Liver (tissue), 9 donors: ENCODE data around the gene MPDZ. TPM values are rescaled to one million over a fixed set of nuclear protein-coding genes. Genes with fewer than 3 reads are reported as not detected.

ENCODE experiments used
- DNase-seq: peaks from one replicate; pipeline ENCODE4 v3.0.0-alpha.2; 2017; ENCODE audit warnings: low spot score
- H3K27ac ChIP-seq, 2 donors: one replicate each; pipeline ENCODE4 v1.7.0; 2013; ENCODE audit warnings: inconsistent platforms in 2 of 2, low read length in 2 of 2, control low read depth in 1 of 2, low read depth in 1 of 2, mild to moderate bottlenecking in 1 of 2
- H3K27me3 ChIP-seq, 4 donors: one replicate each; pipeline versions ENCODE4 v1.6.1 to v1.7.0; 2013; ENCODE audit warnings: low read length in 3 of 4, inconsistent platforms in 1 of 4, mild to moderate bottlenecking in 1 of 4, moderate library complexity in 1 of 4; ENCODE audit not compliant: control insufficient read depth in 4 of 4, insufficient read depth in 4 of 4
- H3K36me3 ChIP-seq, 4 donors: one replicate each; pipeline versions ENCODE4 v1.6.1 to v1.7.0; 2013; ENCODE audit warnings: low read length in 3 of 4, mild to moderate bottlenecking in 3 of 4, low read depth in 1 of 4, moderate library complexity in 1 of 4; ENCODE audit not compliant: control insufficient read depth in 4 of 4, insufficient read depth in 3 of 4
- H3K4me1 ChIP-seq, 4 donors: one replicate each; pipeline versions ENCODE4 v1.6.1 to v1.7.0; 2013; ENCODE audit warnings: low read length in 3 of 4, mild to moderate bottlenecking in 3 of 4, moderate library complexity in 1 of 4; ENCODE audit not compliant: control insufficient read depth in 4 of 4, insufficient read depth in 4 of 4
- H3K4me3 ChIP-seq, 3 donors: one replicate each; pipeline versions ENCODE4 v1.6.1 to v1.7.0; 2013; ENCODE audit warnings: low read length in 3 of 3, control low read depth in 1 of 3, low read depth in 1 of 3, mild to moderate bottlenecking in 1 of 3
- H3K9ac ChIP-seq, 2 donors: one replicate each; pipeline ENCODE4 v1.7.0; 2013; ENCODE audit warnings: low read length in 2 of 2, mild to moderate bottlenecking in 2 of 2, moderate library complexity in 2 of 2, control low read depth in 1 of 2, low read depth in 1 of 2
- H3K9me3 ChIP-seq, 4 donors: one replicate each; pipeline versions ENCODE4 v1.6.1 to v1.7.0; 2013; ENCODE audit warnings: low read length in 3 of 4; ENCODE audit not compliant: control insufficient read depth in 4 of 4
- EGR1 ChIP-seq, 2 donors: IDR thresholded peaks; 2 replicates each; pipeline ENCODE4 v1.6.1; 2016 to 2018; ENCODE audit warnings: antibody characterized with exemption in 2 of 2, low read depth in 2 of 2
- FOXA1 ChIP-seq: IDR thresholded peaks from 2 replicates; pipeline ENCODE4 v1.6.1; 2016; ENCODE audit warnings: antibody characterized with exemption
- FOXA2 ChIP-seq: IDR thresholded peaks from 2 replicates; pipeline ENCODE4 v1.6.1; 2016; ENCODE audit warnings: antibody characterized with exemption
- GABPA ChIP-seq, 2 donors: IDR thresholded peaks in 1 of 2; conservative IDR thresholded peaks in 1 of 2; 2 replicates each; pipeline ENCODE4 v1.6.1; 2016; ENCODE audit warnings: antibody characterized with exemption in 2 of 2, mild to moderate bottlenecking in 1 of 2, moderate library complexity in 1 of 2
- HNF4A ChIP-seq, 2 donors: conservative IDR thresholded peaks; 2 replicates each; pipeline ENCODE4 v1.6.1; 2016; ENCODE audit warnings: antibody characterized with exemption in 2 of 2, mild to moderate bottlenecking in 2 of 2
- HNF4G ChIP-seq: IDR thresholded peaks from 2 replicates; pipeline ENCODE4 v1.6.1; 2016; ENCODE audit warnings: antibody characterized with exemption
- JUND ChIP-seq, 2 donors: IDR thresholded peaks; 2 replicates each; pipeline ENCODE4 v1.6.1; 2016; ENCODE audit warnings: antibody characterized with exemption in 2 of 2
- NR2F2 ChIP-seq: IDR thresholded peaks from 2 replicates; pipeline ENCODE4 v1.6.1; 2016; ENCODE audit warnings: antibody characterized with exemption
- RAD21 ChIP-seq, 2 donors: IDR thresholded peaks; 2 replicates each; pipeline ENCODE4 v1.6.1; 2016; ENCODE audit warnings: antibody characterized with exemption in 2 of 2, mild to moderate bottlenecking in 2 of 2
- RXRA ChIP-seq, 2 donors: IDR thresholded peaks; 2 replicates each; pipeline ENCODE4 v1.6.1; 2017 to 2018; ENCODE audit warnings: antibody characterized with exemption in 2 of 2, mild to moderate bottlenecking in 1 of 2
- SP1 ChIP-seq: IDR thresholded peaks from 2 replicates; pipeline ENCODE4 v1.6.1; 2018; ENCODE audit warnings: antibody characterized with exemption, mild to moderate bottlenecking
- TAF1 ChIP-seq: conservative IDR thresholded peaks from 2 replicates; pipeline ENCODE4 v1.6.1; 2016; ENCODE audit warnings: antibody characterized with exemption, mild to moderate bottlenecking
- YY1 ChIP-seq: IDR thresholded peaks from 2 replicates; pipeline ENCODE4 v1.6.1; 2016; ENCODE audit warnings: antibody characterized with exemption, mild to moderate bottlenecking
- WGBS: extraction: QIAGEN DNeasy Blood & Tissue Kit; methylation state at CpG from one replicate; pipeline ENCODE4 v1.1.7; 2013; 5-methylcytosine and 5-hydroxymethylcytosine counted together
- polyA plus RNA-seq, 2 donors: library from polyadenylated mRNA; stranded (reverse) in 1 of 2; unstranded in 1 of 2; fragments of 200-250 nt in 1 of 2; fragments of >200 nt in 1 of 2; fragmentation: Nextera tagmentation in 1 of 2; extraction: Ambion mirVana in 1 of 2; gene quantifications; one replicate each; pipeline versions ENCODE4 v1.2.1 to v1.2.3, GENCODE V29; 2013 to 2015
- total RNA-seq, 2 donors: library from RNA; depleted of rRNA; stranded (reverse); fragments of >200 nt; gene quantifications; one replicate each; pipeline ENCODE4 v1.2.3, GENCODE V29; 2014
- TF ChIP-seq, protein P1 (sequence below): fragments of 150-350 bp; IDR thresholded peaks from 2 replicates; pipeline ENCODE4 v1.5.1; 2017; ENCODE audit warnings: improper control_type of control experiment, low read depth, low read length; ENCODE audit not compliant: missing input control
- TF ChIP-seq, protein P2 (sequence below): IDR thresholded peaks from 2 replicates; pipeline ENCODE4 v1.6.1; 2016; ENCODE audit warnings: antibody characterized with exemption
- TF ChIP-seq, protein P3 (sequence below): IDR thresholded peaks from 2 replicates; pipeline ENCODE4 v1.6.1; 2016; ENCODE audit warnings: antibody characterized with exemption
- TF ChIP-seq, protein P4 (sequence below): IDR thresholded peaks from 2 replicates; pipeline ENCODE4 v1.6.1; 2016; ENCODE audit warnings: antibody characterized with exemption, mild to moderate bottlenecking
- TF ChIP-seq, protein P5 (sequence below): IDR thresholded peaks from 2 replicates; pipeline ENCODE4 v1.6.1; 2016; ENCODE audit warnings: antibody characterized with exemption
- donor health status: healthy.
- donor health status: healthy.
- donor health status: healthy.
- donor health status: healthy.
- donor health status: healthy.

The MPDZ gene
- total and polyA plus RNA-seq, 4 donors, result 20.3 to 71.2 (median 30.2) TPM

DNA sequence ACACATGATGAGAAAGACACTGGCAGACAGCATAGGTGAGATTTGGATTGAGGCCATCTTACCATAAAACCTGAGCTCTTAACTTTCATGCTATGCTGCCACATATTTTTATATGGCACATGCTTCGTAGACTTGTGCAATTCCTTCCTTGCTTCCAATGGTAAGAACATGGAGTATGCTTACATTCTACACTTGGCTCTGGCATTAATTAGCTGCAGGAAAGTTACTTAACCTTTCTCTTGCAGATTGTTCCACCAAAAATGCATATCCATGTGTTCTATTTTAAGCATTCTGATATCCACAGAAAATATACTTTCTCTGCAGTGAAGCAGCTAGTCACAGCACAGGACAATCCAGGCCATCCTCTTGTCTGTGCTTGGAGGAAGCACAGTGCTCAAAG is 119.4 kb downstream of the MPDZ start:
- no peak overlapping the region for H3K4me3 ChIP-seq

More for the DNA sequence above, 119.4 kb downstream of the MPDZ start:
- Histone ChIP-seq H3K27ac (no peak overlapping the region), H3K27me3 (no peaks in the 10 kb centered on the region), H3K9me3 (no peaks in the 10 kb centered on the region), H3K36me3 (peaks cover 0 to 38% (median 8%) of the 10 kb centered on the region in 4 donors), H3K9ac (no peak overlapping the region), H3K4me1 (peaks cover 0 to 8% (median 2%) of the 10 kb centered on the region in 4 donors)
- no peak for DNase-seq
- TF ChIP-seq NR2F2, result no peak
- no peak for TF ChIP-seq GABPA (IDR thresholded peaks at IDR 0.05 in 1 of 2, conservative IDR thresholded peaks at IDR 0.05 in 1 of 2)
- TF ChIP-seq, protein P1, sequence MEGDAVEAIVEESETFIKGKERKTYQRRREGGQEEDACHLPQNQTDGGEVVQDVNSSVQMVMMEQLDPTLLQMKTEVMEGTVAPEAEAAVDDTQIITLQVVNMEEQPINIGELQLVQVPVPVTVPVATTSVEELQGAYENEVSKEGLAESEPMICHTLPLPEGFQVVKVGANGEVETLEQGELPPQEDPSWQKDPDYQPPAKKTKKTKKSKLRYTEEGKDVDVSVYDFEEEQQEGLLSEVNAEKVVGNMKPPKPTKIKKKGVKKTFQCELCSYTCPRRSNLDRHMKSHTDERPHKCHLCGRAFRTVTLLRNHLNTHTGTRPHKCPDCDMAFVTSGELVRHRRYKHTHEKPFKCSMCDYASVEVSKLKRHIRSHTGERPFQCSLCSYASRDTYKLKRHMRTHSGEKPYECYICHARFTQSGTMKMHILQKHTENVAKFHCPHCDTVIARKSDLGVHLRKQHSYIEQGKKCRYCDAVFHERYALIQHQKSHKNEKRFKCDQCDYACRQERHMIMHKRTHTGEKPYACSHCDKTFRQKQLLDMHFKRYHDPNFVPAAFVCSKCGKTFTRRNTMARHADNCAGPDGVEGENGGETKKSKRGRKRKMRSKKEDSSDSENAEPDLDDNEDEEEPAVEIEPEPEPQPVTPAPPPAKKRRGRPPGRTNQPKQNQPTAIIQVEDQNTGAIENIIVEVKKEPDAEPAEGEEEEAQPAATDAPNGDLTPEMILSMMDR, result no peak
- TF ChIP-seq, protein P2, sequence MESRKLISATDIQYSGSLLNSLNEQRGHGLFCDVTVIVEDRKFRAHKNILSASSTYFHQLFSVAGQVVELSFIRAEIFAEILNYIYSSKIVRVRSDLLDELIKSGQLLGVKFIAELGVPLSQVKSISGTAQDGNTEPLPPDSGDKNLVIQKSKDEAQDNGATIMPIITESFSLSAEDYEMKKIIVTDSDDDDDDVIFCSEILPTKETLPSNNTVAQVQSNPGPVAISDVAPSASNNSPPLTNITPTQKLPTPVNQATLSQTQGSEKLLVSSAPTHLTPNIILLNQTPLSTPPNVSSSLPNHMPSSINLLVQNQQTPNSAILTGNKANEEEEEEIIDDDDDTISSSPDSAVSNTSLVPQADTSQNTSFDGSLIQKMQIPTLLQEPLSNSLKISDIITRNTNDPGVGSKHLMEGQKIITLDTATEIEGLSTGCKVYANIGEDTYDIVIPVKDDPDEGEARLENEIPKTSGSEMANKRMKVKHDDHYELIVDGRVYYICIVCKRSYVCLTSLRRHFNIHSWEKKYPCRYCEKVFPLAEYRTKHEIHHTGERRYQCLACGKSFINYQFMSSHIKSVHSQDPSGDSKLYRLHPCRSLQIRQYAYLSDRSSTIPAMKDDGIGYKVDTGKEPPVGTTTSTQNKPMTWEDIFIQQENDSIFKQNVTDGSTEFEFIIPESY, result no peak
- no peak for TF ChIP-seq JUND (IDR thresholded peaks at IDR 0.05)
- no peak for TF ChIP-seq HNF4A (conservative IDR thresholded peaks at IDR 0.05)
- TF ChIP-seq TAF1, result no peak
- TF ChIP-seq, protein P3, sequence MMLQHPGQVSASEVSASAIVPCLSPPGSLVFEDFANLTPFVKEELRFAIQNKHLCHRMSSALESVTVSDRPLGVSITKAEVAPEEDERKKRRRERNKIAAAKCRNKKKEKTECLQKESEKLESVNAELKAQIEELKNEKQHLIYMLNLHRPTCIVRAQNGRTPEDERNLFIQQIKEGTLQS, result no peak
- no peak for TF ChIP-seq FOXA2
- no peak for TF ChIP-seq HNF4G
- TF ChIP-seq YY1, result no peak
- no peak for TF ChIP-seq SP1
- TF ChIP-seq RXRA (IDR thresholded peaks at IDR 0.05), result no peak
- TF ChIP-seq EGR1 (IDR thresholded peaks at IDR 0.05; ENCODE audit: low read depth in 2 of 2), result no peak
- TF ChIP-seq RAD21 (IDR thresholded peaks at IDR 0.05), result no peak
- TF ChIP-seq FOXA1, result no peak
- TF ChIP-seq, protein P4, sequence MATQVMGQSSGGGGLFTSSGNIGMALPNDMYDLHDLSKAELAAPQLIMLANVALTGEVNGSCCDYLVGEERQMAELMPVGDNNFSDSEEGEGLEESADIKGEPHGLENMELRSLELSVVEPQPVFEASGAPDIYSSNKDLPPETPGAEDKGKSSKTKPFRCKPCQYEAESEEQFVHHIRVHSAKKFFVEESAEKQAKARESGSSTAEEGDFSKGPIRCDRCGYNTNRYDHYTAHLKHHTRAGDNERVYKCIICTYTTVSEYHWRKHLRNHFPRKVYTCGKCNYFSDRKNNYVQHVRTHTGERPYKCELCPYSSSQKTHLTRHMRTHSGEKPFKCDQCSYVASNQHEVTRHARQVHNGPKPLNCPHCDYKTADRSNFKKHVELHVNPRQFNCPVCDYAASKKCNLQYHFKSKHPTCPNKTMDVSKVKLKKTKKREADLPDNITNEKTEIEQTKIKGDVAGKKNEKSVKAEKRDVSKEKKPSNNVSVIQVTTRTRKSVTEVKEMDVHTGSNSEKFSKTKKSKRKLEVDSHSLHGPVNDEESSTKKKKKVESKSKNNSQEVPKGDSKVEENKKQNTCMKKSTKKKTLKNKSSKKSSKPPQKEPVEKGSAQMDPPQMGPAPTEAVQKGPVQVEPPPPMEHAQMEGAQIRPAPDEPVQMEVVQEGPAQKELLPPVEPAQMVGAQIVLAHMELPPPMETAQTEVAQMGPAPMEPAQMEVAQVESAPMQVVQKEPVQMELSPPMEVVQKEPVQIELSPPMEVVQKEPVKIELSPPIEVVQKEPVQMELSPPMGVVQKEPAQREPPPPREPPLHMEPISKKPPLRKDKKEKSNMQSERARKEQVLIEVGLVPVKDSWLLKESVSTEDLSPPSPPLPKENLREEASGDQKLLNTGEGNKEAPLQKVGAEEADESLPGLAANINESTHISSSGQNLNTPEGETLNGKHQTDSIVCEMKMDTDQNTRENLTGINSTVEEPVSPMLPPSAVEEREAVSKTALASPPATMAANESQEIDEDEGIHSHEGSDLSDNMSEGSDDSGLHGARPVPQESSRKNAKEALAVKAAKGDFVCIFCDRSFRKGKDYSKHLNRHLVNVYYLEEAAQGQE, result no peak
- TF ChIP-seq, protein P5, sequence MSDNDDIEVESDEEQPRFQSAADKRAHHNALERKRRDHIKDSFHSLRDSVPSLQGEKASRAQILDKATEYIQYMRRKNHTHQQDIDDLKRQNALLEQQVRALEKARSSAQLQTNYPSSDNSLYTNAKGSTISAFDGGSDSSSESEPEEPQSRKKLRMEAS, result no peak
- WGBS, result 89% methylated on average over 1 of the region's 1 CpG
